Activated naive CD4-positive, alpha-beta T cell treated with anti-CD3 and anti-CD28 coated beads, Interleukin-2, amount 50 U/mL, for 16 hours (primary cell): ENCODE measurements around the gene CDH8.
"Not testable (repeated sequence)": the region's sequence is repeated elsewhere in the genome, so short reads cannot be mapped to it uniquely, and the experiment has no call there.

Experiments used
- DNase-seq: peaks from one replicate; pipeline ENCODE4 v3.0.0-alpha.2; 2020

Gene CDH8

DNA sequence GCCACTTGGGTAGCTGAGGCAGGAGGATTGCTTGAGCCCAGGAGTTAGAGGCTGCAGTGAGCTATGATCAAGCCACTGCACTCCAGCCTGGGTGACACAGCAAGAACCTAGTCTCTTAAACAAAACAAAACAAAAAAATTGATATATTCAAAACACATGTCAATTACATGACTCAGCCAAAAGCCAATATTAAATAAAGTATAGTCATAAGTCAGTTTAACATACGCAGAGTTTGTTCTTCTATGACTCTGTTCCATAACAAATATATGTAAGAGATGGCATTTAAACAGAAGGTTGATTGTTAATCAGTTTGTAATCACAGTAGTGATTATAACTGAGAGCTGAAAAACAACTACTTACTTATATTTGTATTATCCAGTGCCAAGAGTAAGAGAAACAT, 106.5 kb downstream of the CDH8 start:
- no peak for DNase-seq

GRCh38 chr16:61926766-61927165, 109.5 kb downstream of the CDH8 start:
- DNase-seq, result no peak

GRCh38 chr16:61923629-61924028, 112.6 kb downstream of the CDH8 start:
- DNase-seq, result no peak

DNA sequence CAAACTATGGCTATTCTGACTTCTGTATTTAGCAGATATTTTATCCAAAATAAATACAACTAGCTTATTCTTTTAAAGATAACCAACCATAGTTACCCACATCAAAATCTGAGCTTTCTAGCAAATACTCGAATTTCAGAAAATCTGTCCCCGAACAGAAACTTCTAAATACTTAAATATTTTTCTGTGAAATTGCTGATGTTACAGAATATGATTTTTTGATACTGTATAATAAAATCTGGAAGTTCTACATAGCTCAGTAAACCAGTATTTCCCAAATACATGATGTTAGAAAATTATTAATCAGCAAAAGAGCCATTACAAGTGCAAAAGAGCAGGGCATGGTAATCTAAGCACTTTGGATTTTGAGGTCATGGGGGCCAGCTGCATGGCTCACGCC, 114.9 kb downstream of the CDH8 start:
- DNase-seq, result no peak

DNA sequence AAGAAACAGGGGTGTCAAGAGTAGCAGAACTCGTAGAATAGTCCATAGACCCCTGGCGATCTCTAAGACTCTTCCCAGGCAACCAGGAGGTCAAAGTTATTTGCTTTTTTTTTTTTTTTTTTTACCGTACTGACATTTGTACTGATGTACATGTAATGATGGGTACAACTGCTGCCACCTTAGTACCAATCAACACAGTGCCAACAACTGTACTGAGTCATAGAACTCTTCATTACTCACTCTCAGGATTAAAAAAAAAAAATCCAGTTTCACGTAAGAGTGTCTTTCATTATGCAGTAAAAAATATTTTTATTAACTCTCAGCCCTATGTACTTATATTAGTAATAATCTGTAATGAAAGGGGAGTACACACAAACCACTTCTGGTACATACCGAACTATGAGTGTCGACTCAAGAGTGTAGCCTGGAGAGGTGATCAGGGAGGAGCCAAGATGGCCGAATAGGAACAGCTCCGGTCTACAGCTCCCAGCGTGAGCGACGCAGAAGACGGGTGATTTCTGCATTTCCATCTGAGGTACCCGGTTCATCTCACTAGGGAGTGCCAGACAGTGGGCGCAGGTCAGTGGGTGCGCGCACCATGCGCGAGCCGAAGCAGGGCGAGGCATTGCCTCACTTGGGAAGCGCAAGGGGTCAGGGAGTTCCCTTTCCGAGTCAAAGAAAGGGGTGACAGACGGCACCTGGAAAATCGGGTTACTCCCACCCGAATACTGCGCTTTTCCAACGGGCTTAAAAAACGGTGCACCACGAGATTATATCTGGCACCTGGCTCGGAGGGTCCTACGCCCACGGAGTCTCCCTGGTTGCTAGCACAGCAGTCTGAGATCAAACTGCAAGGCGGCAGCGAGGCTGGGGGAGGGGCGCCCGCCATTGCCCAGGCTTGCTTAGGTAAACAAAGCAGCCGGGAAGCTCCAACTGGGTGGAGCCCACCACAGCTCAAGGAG, 118.1 kb downstream of the CDH8 start:
- DNase-seq, result not testable (repeated sequence)

DNA sequence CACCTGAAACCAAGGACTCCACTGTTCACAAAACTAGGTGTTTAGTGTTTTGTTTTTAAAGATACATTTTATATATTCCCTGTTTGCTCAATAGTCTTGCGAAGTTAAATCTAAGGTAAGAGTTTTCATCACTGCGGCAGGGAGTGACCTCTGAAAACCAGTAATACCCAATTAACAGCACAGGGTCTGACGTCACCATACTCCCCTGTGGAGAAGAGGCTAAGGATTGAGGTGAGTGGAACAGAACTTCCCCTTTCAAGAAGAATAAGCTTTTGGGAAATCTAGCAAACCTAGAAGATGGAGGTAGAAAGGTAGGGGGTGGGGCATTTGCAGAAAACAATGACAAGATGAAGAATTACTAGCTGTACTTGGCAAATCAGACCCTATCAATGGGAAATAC, 120.7 kb downstream of the CDH8 start:
- DNase-seq, result no peak

GRCh38 chr16:61909074-61909473, 127.2 kb downstream of the CDH8 start:
- no peak for DNase-seq

- no peak for DNase-seq
These were observed 127.8 kb downstream of the CDH8 start for GRCh38 chr16:61908426-61908825.

DNA sequence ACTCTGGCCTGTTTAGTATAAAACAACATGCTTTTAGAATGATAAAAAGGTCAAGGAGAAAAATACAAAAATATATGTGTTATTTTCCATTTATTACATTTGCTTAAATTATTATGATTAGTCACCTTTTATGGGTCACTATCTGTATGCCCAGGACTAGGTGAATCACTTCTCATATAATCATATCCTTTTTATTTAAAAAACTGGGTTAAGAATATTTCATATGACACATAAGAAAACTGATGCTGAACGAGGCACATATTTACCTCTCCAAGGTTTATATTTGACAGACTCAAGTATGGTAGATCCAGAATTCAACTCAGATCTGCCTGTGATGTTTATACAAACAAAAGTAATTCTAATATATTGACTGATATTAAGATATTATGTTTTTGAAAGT, 134.5 kb downstream of the CDH8 start:
- no peak for DNase-seq

GRCh38 chr16:61900482-61900881, 135.8 kb downstream of the CDH8 start:
- no peak for DNase-seq

- no peak for DNase-seq
These were observed 138.6 kb downstream of the CDH8 start for GRCh38 chr16:61897657-61898056.

- no peak for DNase-seq
These were observed 143.7 kb downstream of the CDH8 start for GRCh38 chr16:61892531-61892930.

DNA sequence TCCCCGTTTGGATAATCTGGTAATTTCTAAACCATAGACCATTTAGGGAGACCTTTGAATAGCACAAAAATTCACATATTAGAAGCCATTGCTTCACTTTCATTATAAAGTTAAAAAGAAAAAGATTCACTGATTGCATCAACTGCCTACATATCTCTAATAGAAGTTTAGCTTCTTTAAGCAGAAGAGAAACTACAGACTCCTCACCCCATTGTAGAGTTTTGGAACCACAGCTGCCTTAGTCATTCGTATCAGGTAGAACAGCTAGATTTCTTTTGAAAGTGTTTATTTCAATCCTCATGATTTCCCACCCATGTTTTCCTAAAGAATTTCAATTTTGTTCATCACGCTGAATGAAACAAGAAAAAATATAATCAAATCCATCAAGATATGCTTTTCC, 144.8 kb downstream of the CDH8 start:
- DNase-seq, result no peak

GRCh38 chr16:61890386-61890785, 145.9 kb downstream of the CDH8 start:
- DNase-seq, result no peak

GRCh38 chr16:61887903-61888302, 148.3 kb downstream of the CDH8 start:
- DNase-seq, result no peak

- no peak for DNase-seq
These were observed 150.9 kb downstream of the CDH8 start for GRCh38 chr16:61885343-61885742.

- no peak for DNase-seq
These were observed 156.9 kb downstream of the CDH8 start for GRCh38 chr16:61879306-61879705.

- no peak for DNase-seq
These were observed 158.8 kb downstream of the CDH8 start for GRCh38 chr16:61877436-61877835.

GRCh38 chr16:61872778-61873119, 163.5 kb downstream of the CDH8 start:
- no peak for DNase-seq

GRCh38 chr16:61871837-61872777, 164.1 kb downstream of the CDH8 start:
- DNase-seq, result no peak

GRCh38 chr16:61862221-61863155, 173.8 kb downstream of the CDH8 start:
- no peak for DNase-seq

DNA sequence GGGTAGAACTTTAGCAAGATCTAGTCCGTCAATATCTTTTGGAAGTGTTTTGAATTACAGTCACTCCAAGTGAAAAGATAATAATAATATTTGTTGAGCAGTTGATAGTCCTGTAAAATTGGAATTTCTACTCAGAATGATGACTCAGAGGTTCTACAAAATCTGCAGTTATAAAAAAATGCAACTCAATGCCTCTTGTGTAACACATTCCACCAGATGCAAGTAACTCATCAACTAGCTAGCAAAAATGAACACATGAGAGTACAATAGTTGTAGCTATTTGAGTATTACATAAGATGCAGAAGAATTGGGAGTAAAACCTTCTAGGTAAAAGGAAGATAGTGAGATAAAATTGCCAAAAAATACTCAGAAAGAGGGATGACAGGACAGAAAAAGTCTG, 177.2 kb downstream of the CDH8 start:
- no peak for DNase-seq

DNA sequence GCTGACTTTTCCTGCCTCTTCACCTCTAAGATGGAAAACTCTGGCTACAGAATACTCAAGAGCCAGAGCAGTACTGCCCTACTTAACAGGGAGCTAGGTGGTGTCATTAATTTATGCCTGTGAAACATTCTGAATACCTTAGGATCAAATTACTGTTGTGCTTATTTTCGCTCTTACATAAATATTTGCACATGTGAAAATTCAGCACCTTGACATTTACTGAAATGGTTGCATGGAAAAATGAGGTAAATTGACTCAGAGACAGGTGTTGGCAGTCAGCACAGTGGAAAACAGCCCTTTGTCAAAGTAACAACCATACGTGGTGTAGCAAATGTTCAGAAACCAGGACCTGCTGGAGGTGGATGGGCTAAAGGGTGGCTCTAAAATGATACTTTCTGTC, 193.6 kb downstream of the CDH8 start:
- no peak for DNase-seq
